IPS-15b (cell line): ENCODE results near the gene KDM4C.

Source experiments
- H3K27me3 ChIP-seq: one replicate; pipeline ENCODE4 v1.6.1; 2013; ENCODE audit warnings: low read length; ENCODE audit not compliant: control insufficient read depth, insufficient read depth
- H3K36me3 ChIP-seq: one replicate; pipeline ENCODE4 v1.6.1; 2013; ENCODE audit warnings: low read length; ENCODE audit not compliant: control insufficient read depth, insufficient read depth
- H3K4me1 ChIP-seq: one replicate; pipeline ENCODE4 v1.6.1; 2013; ENCODE audit warnings: mild to moderate bottlenecking, low read length; ENCODE audit not compliant: control insufficient read depth, insufficient read depth
- H3K4me3 ChIP-seq: one replicate; pipeline ENCODE4 v1.5.1; 2013; ENCODE audit warnings: low read depth, low read length
- H3K9ac ChIP-seq: one replicate; pipeline ENCODE4 v1.6.1; 2013; ENCODE audit warnings: low read depth, mild to moderate bottlenecking, low read length
- H3K9me3 ChIP-seq: one replicate; pipeline ENCODE4 v1.6.1; 2013; ENCODE audit warnings: mild to moderate bottlenecking, low read length; ENCODE audit not compliant: control insufficient read depth, insufficient read depth

KDM4C gene

GRCh38 chr9:6927838-6928237, 170.1 kb downstream of the KDM4C start:
- no peaks in the 10 kb centered on the region for H3K9me3 ChIP-seq
- H3K9ac ChIP-seq: no peak overlapping the region
- no peaks in the 10 kb centered on the region for H3K4me1 ChIP-seq
- no peaks in the 10 kb centered on the region for H3K36me3 ChIP-seq
- H3K4me3 ChIP-seq: no peak overlapping the region
- H3K27me3 ChIP-seq: no peaks in the 10 kb centered on the region

GRCh38 chr9:6928863-6929262, 171.1 kb downstream of the KDM4C start:
- Histone ChIP-seq H3K9ac (no peak overlapping the region), H3K36me3 (no peaks in the 10 kb centered on the region), H3K27me3 (no peaks in the 10 kb centered on the region), H3K4me1 (no peaks in the 10 kb centered on the region), H3K4me3 (no peak overlapping the region), H3K9me3 (no peaks in the 10 kb centered on the region)

GRCh38 chr9:6929441-6930215, 171.9 kb downstream of the KDM4C start:
- Histone ChIP-seq H3K4me3 (no peak overlapping the region), H3K9me3 (no peaks in the 10 kb centered on the region), H3K27me3 (no peaks in the 10 kb centered on the region), H3K9ac (no peak overlapping the region), H3K36me3 (no peaks in the 10 kb centered on the region), H3K4me1 (no peaks in the 10 kb centered on the region)

GRCh38 chr9:6930827-6931226, 173.1 kb downstream of the KDM4C start:
- Histone ChIP-seq H3K27me3 (no peaks in the 10 kb centered on the region), H3K9ac (no peak overlapping the region), H3K4me3 (no peak overlapping the region), H3K9me3 (no peaks in the 10 kb centered on the region), H3K36me3 (no peaks in the 10 kb centered on the region), H3K4me1 (no peaks in the 10 kb centered on the region)

- no peak overlapping the region for H3K9ac ChIP-seq
- no peaks in the 10 kb centered on the region for H3K4me1 ChIP-seq
- H3K9me3 ChIP-seq: no peaks in the 10 kb centered on the region
- no peaks in the 10 kb centered on the region for H3K27me3 ChIP-seq
- no peaks in the 10 kb centered on the region for H3K36me3 ChIP-seq
- no peak overlapping the region for H3K4me3 ChIP-seq
Observed at GRCh38 chr9:6931913-6932312, 174.1 kb downstream of the KDM4C start.

GRCh38 chr9:6936103-6936502, 178.3 kb downstream of the KDM4C start:
- Histone ChIP-seq H3K36me3 (no peaks in the 10 kb centered on the region), H3K4me3 (no peak overlapping the region), H3K4me1 (no peaks in the 10 kb centered on the region), H3K9ac (no peak overlapping the region), H3K9me3 (no peaks in the 10 kb centered on the region), H3K27me3 (no peaks in the 10 kb centered on the region)

- Histone ChIP-seq H3K4me1 (no peaks in the 10 kb centered on the region), H3K9ac (no peak overlapping the region), H3K9me3 (no peaks in the 10 kb centered on the region), H3K4me3 (no peak overlapping the region), H3K36me3 (no peaks in the 10 kb centered on the region), H3K27me3 (no peaks in the 10 kb centered on the region)
Observed at GRCh38 chr9:6937209-6937608, 179.4 kb downstream of the KDM4C start.

GRCh38 chr9:6938447-6938846, 180.7 kb downstream of the KDM4C start:
- H3K4me3 ChIP-seq: no peak overlapping the region
- H3K9ac ChIP-seq: no peak overlapping the region
- H3K36me3 ChIP-seq: no peaks in the 10 kb centered on the region
- no peaks in the 10 kb centered on the region for H3K4me1 ChIP-seq
- no peaks in the 10 kb centered on the region for H3K27me3 ChIP-seq
- no peaks in the 10 kb centered on the region for H3K9me3 ChIP-seq

- no peaks in the 10 kb centered on the region for H3K9me3 ChIP-seq
- H3K4me3 ChIP-seq: no peak overlapping the region
- H3K27me3 ChIP-seq: no peaks in the 10 kb centered on the region
- no peaks in the 10 kb centered on the region for H3K36me3 ChIP-seq
- H3K4me1 ChIP-seq: no peaks in the 10 kb centered on the region
- no peak overlapping the region for H3K9ac ChIP-seq
Observed at GRCh38 chr9:6938873-6939272, 181.1 kb downstream of the KDM4C start.

GRCh38 chr9:6941501-6941900, 183.7 kb downstream of the KDM4C start:
- no peaks in the 10 kb centered on the region for H3K27me3 ChIP-seq
- H3K4me1 ChIP-seq: no peaks in the 10 kb centered on the region
- H3K9me3 ChIP-seq: no peaks in the 10 kb centered on the region
- no peak overlapping the region for H3K9ac ChIP-seq
- no peak overlapping the region for H3K4me3 ChIP-seq
- no peaks in the 10 kb centered on the region for H3K36me3 ChIP-seq

- H3K9me3 ChIP-seq: no peaks in the 10 kb centered on the region
- H3K36me3 ChIP-seq: no peaks in the 10 kb centered on the region
Observed at GRCh38 chr9:6942406-6942805, 184.6 kb downstream of the KDM4C start.

GRCh38 chr9:6943293-6943692, 185.5 kb downstream of the KDM4C start:
- H3K9me3 ChIP-seq: no peaks in the 10 kb centered on the region
- H3K27me3 ChIP-seq: no peaks in the 10 kb centered on the region
- H3K4me3 ChIP-seq: no peak overlapping the region
- no peaks in the 10 kb centered on the region for H3K36me3 ChIP-seq
- H3K9ac ChIP-seq: no peak overlapping the region
- H3K4me1 ChIP-seq: no peaks in the 10 kb centered on the region

More at GRCh38 chr9:6942406-6942805, 184.6 kb downstream of the KDM4C start:
- Histone ChIP-seq H3K4me1 (no peaks in the 10 kb centered on the region), H3K4me3 (no peak overlapping the region), H3K27me3 (no peaks in the 10 kb centered on the region), H3K9ac (no peak overlapping the region)
